ENCODE measurements around the gene HAPLN1. TPM values are rescaled to one million over a fixed set of nuclear protein-coding genes. Genes with fewer than 3 reads are reported as not detected.

Gene HAPLN1
- total and polyA plus RNA-seq, 2 of the 4 experiments (the other 2 are of a cell fraction) = under 0.01 to 0.07 TPM

GRCh38 chr5:83672646-83673045, 48.0 kb downstream of the HAPLN1 start:
- intact Hi-C loops (cut with micrococcal nuclease) = no loop called here
- Histone ChIP-seq H2AK5ac (ENCODE audit: low read depth, low read length) (no peak overlapping the region), H3K9ac (ENCODE audit: low read depth, low read length) (no peak overlapping the region), H4K8ac (ENCODE audit: low read depth in 2 of 2, low read length in 2 of 2) (no peak overlapping the region), H3K18ac (ENCODE audit: low read depth, low read length) (no peak overlapping the region), H3K9me3 (ENCODE audit: control insufficient read depth, insufficient read depth, low read length) (peaks cover 4% of the 10 kb centered on the region; the same call in 1 of the 2 replicates), H3K9me1 (ENCODE audit: insufficient read depth, low read length) (no peaks in the 10 kb centered on the region), H3K4me1 (ENCODE audit: control insufficient read depth, insufficient read depth, low read length) (no peaks in the 10 kb centered on the region), H3K36me3 (ENCODE audit: control insufficient read depth, insufficient read depth, low read length) (no peaks in the 10 kb centered on the region), H3K79me1 (ENCODE audit: low read depth in 1 of 2, low read length in 2 of 2) (no peaks in the 10 kb centered on the region), H3K4ac (ENCODE audit: low read depth, low read length) (no peak overlapping the region), H4K91ac (ENCODE audit: insufficient read depth, low read depth, low read length) (no peak overlapping the region), H3K27ac (ENCODE audit: insufficient read depth, low read length) (no peak overlapping the region), H2AK9ac (replicated peaks; ENCODE audit: low read depth, low read length, poor library complexity) (no peak overlapping the region), H2AFZ (replicated peaks; ENCODE audit: low read length, poor library complexity) (no peak overlapping the region), H2BK20ac (ENCODE audit: low read depth, low read length) (no peak overlapping the region), H2BK120ac (ENCODE audit: low read depth, low read length) (no peak overlapping the region), H3K56ac (ENCODE audit: extremely low read depth, insufficient read depth, low read length) (no peak overlapping the region), H3K4me3 (ENCODE audit: insufficient read depth, low read depth, low read length) (no peak overlapping the region), H3K27me3 (ENCODE audit: control insufficient read depth, insufficient read depth, low read length) (peaks cover 5% of the 10 kb centered on the region), H2BK5ac (ENCODE audit: low read depth, low read length, poor library complexity, severe bottlenecking) (no peak overlapping the region), H3K4me2 (ENCODE audit: low read depth, low read length) (no peak overlapping the region), H2BK15ac (ENCODE audit: low read depth, low read length) (no peak overlapping the region), H3K23ac (ENCODE audit: low read depth, low read length) (no peak overlapping the region), H4K5ac (ENCODE audit: low read depth, low read length) (no peak overlapping the region), H3K14ac (replicated peaks; ENCODE audit: low read depth, low read length) (no peak overlapping the region), H4K20me1 (ENCODE audit: insufficient read depth, low read length) (no peaks in the 10 kb centered on the region)
- ChIA-PET CTCF (no interaction called here), POLR2A (ENCODE audit: unreplicated experiment) (no interaction called here)
- no TSS peak for BruUV-seq (replicated peaks)
- dilution Hi-C loops (cut with HindIII; ENCODE audit: low sequenced_read_pairs, unreplicated experiment) = no loop called here
- DNase-seq = no peak
- ATAC-seq (ENCODE audit: low read depth) = no peak
- TF ChIP-seq RAD21 (IDR thresholded peaks at IDR 0.05; ENCODE audit: low read length) = no peak
- no peak for TF ChIP-seq POLR2A (IDR thresholded peaks at IDR 0.05; ENCODE audit: low read depth, low read length)
- TF ChIP-seq SMC3 (IDR thresholded peaks at IDR 0.05; ENCODE audit: low read depth, low read length) = no peak
- no peak for TF ChIP-seq MAZ (IDR thresholded peaks at IDR 0.05; ENCODE audit: borderline replicate concordance, low read depth, low read length)
- TF ChIP-seq NFE2L2 (IDR thresholded peaks at IDR 0.05; ENCODE audit: low read depth, low read length) = no peak
- TF ChIP-seq RCOR1 (IDR thresholded peaks at IDR 0.05; ENCODE audit: insufficient replicate concordance, low read length) = no peak
- TF ChIP-seq CEBPB (IDR thresholded peaks at IDR 0.05; ENCODE audit: low read depth, low read length) = no peak
- TF ChIP-seq, protein P1, sequence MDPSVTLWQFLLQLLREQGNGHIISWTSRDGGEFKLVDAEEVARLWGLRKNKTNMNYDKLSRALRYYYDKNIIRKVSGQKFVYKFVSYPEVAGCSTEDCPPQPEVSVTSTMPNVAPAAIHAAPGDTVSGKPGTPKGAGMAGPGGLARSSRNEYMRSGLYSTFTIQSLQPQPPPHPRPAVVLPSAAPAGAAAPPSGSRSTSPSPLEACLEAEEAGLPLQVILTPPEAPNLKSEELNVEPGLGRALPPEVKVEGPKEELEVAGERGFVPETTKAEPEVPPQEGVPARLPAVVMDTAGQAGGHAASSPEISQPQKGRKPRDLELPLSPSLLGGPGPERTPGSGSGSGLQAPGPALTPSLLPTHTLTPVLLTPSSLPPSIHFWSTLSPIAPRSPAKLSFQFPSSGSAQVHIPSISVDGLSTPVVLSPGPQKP (IDR thresholded peaks at IDR 0.05; ENCODE audit: borderline replicate concordance, low read depth, low read length) = no peak
- TF ChIP-seq, protein P2, sequence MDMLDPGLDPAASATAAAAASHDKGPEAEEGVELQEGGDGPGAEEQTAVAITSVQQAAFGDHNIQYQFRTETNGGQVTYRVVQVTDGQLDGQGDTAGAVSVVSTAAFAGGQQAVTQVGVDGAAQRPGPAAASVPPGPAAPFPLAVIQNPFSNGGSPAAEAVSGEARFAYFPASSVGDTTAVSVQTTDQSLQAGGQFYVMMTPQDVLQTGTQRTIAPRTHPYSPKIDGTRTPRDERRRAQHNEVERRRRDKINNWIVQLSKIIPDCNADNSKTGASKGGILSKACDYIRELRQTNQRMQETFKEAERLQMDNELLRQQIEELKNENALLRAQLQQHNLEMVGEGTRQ (IDR thresholded peaks at IDR 0.05; ENCODE audit: low read depth, low read length) = no peak
- no peak for TF ChIP-seq FOS (IDR thresholded peaks at IDR 0.05; ENCODE audit: low read depth, low read length)
- no peak for TF ChIP-seq CTCF (conservative IDR thresholded peaks at IDR 0.05; ENCODE audit: low read depth, low read length)
- no peak for TF ChIP-seq RFX5 (IDR thresholded peaks at IDR 0.05; ENCODE audit: low read depth, low read length)
- TF ChIP-seq MAFK (IDR thresholded peaks at IDR 0.05; ENCODE audit: low read depth, low read length) = no peak
- TF ChIP-seq CHD1 (IDR thresholded peaks at IDR 0.05; ENCODE audit: low read depth, low read length) = no peak
- no peak for TF ChIP-seq BHLHE40 (IDR thresholded peaks at IDR 0.05; ENCODE audit: low read depth, low read length)
- TF ChIP-seq MXI1 (IDR thresholded peaks at IDR 0.05; ENCODE audit: borderline replicate concordance, low read depth, low read length) = no peak
- in situ Hi-C loops (cut with MboI; ENCODE audit: low sequenced_read_pairs) = no loop called here
